Measurements from ENCODE around the gene RFX3.

Gene RFX3

DNA sequence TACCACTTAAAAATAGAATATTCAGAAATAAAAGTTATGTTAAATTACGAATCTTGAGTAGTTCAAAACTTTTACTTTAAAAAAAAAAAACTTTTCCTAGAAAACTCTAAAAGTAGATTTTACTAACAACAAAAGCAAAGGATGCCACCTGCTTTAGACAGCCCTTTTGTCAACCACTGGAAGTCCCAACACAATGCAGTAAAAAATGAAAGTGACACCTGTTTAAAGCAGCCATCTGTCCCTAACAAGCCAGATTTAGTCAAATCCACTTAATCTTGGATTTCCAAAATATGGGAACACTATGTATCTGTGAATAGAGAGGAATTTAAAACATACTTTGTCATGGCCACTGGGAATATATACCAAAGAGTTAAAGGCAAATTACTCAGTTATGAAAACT lies 3.8 kb downstream of the RFX3 start:
- H3K27me3 ChIP-seq (ENCODE audit: insufficient read depth, poor library complexity, severe bottlenecking), result no peaks in the 10 kb centered on the region
- DNase-seq (ENCODE audit: low read depth in 1 of 2, low spot score in 1 of 2), result no peak
- H3K4me3 ChIP-seq (replicated peaks; ENCODE audit: insufficient read depth, low read length), result no peak overlapping the region
- H3K27ac ChIP-seq (replicated peaks), result no peak overlapping the region
- no peak for TF ChIP-seq POLR2AphosphoS5 (IDR thresholded peaks at IDR 0.05; ENCODE audit: low read depth)
- no peak for TF ChIP-seq GABPA (IDR thresholded peaks at IDR 0.05; ENCODE audit: low read depth)
- TF ChIP-seq, protein P1, sequence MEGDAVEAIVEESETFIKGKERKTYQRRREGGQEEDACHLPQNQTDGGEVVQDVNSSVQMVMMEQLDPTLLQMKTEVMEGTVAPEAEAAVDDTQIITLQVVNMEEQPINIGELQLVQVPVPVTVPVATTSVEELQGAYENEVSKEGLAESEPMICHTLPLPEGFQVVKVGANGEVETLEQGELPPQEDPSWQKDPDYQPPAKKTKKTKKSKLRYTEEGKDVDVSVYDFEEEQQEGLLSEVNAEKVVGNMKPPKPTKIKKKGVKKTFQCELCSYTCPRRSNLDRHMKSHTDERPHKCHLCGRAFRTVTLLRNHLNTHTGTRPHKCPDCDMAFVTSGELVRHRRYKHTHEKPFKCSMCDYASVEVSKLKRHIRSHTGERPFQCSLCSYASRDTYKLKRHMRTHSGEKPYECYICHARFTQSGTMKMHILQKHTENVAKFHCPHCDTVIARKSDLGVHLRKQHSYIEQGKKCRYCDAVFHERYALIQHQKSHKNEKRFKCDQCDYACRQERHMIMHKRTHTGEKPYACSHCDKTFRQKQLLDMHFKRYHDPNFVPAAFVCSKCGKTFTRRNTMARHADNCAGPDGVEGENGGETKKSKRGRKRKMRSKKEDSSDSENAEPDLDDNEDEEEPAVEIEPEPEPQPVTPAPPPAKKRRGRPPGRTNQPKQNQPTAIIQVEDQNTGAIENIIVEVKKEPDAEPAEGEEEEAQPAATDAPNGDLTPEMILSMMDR (IDR thresholded peaks at IDR 0.05; ENCODE audit: insufficient read depth, low read length), result no peak
- TF ChIP-seq, protein P2, sequence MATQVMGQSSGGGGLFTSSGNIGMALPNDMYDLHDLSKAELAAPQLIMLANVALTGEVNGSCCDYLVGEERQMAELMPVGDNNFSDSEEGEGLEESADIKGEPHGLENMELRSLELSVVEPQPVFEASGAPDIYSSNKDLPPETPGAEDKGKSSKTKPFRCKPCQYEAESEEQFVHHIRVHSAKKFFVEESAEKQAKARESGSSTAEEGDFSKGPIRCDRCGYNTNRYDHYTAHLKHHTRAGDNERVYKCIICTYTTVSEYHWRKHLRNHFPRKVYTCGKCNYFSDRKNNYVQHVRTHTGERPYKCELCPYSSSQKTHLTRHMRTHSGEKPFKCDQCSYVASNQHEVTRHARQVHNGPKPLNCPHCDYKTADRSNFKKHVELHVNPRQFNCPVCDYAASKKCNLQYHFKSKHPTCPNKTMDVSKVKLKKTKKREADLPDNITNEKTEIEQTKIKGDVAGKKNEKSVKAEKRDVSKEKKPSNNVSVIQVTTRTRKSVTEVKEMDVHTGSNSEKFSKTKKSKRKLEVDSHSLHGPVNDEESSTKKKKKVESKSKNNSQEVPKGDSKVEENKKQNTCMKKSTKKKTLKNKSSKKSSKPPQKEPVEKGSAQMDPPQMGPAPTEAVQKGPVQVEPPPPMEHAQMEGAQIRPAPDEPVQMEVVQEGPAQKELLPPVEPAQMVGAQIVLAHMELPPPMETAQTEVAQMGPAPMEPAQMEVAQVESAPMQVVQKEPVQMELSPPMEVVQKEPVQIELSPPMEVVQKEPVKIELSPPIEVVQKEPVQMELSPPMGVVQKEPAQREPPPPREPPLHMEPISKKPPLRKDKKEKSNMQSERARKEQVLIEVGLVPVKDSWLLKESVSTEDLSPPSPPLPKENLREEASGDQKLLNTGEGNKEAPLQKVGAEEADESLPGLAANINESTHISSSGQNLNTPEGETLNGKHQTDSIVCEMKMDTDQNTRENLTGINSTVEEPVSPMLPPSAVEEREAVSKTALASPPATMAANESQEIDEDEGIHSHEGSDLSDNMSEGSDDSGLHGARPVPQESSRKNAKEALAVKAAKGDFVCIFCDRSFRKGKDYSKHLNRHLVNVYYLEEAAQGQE (IDR thresholded peaks at IDR 0.05; ENCODE audit: insufficient replicate concordance, low read depth), result no peak
- TF ChIP-seq SPI1 (IDR thresholded peaks at IDR 0.05; ENCODE audit: borderline replicate concordance, low read depth), result no peak

DNA sequence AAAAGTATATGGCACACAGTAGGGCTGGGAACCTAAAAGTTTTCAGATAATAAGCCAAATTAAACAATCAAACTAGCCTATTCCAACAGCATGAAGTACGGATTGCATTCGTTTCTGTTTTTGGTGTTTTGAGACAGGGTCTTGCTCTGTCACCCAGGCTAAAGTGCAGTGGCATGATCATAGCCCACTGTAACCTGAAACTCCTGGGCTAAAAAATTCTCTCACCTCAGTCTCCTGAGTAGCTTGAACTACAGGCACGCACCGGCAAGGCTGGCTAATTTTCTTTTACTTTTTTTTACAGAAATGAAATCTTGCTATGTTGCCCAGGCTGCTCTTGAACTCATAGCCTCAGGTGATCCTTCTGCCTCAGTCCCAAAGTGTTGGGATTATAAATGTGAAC lies 5.2 kb downstream of the RFX3 start:
- no peak overlapping the region for H3K4me3 ChIP-seq (replicated peaks; ENCODE audit: insufficient read depth, low read length)
- no peaks in the 10 kb centered on the region for H3K27me3 ChIP-seq (ENCODE audit: insufficient read depth, poor library complexity, severe bottlenecking)
- no peak for DNase-seq (ENCODE audit: low read depth in 1 of 2, low spot score in 1 of 2)
- H3K27ac ChIP-seq (replicated peaks), result no peak overlapping the region
- no peak for TF ChIP-seq POLR2AphosphoS5 (IDR thresholded peaks at IDR 0.05; ENCODE audit: low read depth)

DNA sequence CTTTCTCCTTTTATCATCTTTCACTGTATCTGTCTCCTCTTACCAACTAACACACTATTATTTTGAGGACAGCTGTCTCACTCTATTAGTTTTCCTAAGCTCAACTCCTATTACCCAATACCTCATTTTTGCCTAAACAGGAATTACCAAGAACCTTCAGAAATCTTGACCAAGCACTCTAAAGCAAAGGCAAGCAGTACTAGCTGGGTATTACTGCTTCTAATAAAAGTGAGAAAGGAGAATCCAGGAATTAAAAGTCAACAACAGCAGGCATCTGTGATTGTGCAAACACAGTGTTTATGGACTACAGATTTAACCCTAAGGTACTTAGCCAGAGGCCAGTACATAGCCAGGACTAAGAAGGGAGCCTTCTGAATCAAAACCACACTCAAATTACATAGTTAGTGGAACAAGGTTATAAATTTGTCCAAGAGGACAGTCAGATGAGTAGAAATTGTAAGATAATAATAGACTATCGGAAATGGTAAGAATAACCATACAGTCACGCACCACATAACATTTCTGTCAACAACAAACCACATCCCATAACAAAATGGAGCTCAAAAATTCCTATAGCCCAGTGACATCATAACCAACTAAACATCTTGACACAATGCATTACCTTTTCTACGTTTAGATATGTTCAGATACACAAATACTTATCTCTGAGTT lies 8.3 kb downstream of the RFX3 start:
- Histone ChIP-seq H3K27me3 (ENCODE audit: insufficient read depth, poor library complexity, severe bottlenecking) (no peaks in the 10 kb centered on the region), H3K4me3 (replicated peaks; ENCODE audit: insufficient read depth, low read length) (no peak overlapping the region), H3K27ac (replicated peaks) (no peak overlapping the region)
- TF ChIP-seq GABPA (IDR thresholded peaks at IDR 0.05; ENCODE audit: low read depth) (no peak), SPI1 (IDR thresholded peaks at IDR 0.05; ENCODE audit: borderline replicate concordance, low read depth) (no peak), POLR2AphosphoS5 (IDR thresholded peaks at IDR 0.05; ENCODE audit: low read depth) (no peak)
- TF ChIP-seq, protein P1 (IDR thresholded peaks at IDR 0.05; ENCODE audit: insufficient read depth, low read length), result no peak
- TF ChIP-seq, protein P2 (IDR thresholded peaks at IDR 0.05; ENCODE audit: insufficient replicate concordance, low read depth), result no peak
- no peak for DNase-seq (ENCODE audit: low read depth in 1 of 2, low spot score in 1 of 2)

DNA sequence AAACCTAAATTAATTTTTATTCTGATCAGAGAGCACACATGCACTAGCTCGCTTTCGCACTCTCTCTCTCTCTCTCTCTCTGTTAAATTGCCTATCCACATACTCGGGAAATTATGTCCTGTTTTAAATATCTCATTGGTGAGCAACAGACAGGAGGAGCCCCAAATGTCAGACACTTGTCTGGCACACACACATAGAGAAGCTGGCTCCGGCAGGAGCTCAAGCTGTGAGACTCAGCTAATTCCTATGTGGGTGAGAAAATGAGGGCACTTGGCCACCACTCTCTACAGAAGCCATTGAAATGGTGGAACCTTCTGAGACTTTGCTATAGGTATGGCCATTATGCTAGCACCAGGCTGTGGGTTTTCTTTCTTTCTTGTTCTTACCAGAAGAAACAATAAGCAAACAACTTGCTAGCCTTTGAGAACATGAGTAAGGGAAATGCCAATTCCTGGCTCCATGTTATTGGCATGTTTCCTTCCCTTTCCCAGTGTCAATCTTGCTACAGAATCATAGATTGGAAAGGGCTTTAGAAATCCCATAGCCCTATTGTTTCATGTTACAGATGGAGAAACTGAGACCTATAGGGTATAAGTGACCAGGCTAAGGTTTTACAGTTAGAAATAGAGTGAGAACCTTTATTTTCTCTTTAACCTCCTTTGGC lies 9.0 kb downstream of the RFX3 start:
- DNase-seq (ENCODE audit: low read depth in 1 of 2, low spot score in 1 of 2), result no peak
- Histone ChIP-seq H3K4me3 (replicated peaks; ENCODE audit: insufficient read depth, low read length) (no peak overlapping the region), H3K27me3 (ENCODE audit: insufficient read depth, poor library complexity, severe bottlenecking) (no peaks in the 10 kb centered on the region), H3K27ac (replicated peaks) (no peak overlapping the region)
- no peak for TF ChIP-seq POLR2AphosphoS5 (IDR thresholded peaks at IDR 0.05; ENCODE audit: low read depth)
- no peak for TF ChIP-seq SPI1 (IDR thresholded peaks at IDR 0.05; ENCODE audit: borderline replicate concordance, low read depth)
- TF ChIP-seq, protein P1 (IDR thresholded peaks at IDR 0.05; ENCODE audit: insufficient read depth, low read length), result no peak
- TF ChIP-seq, protein P2 (IDR thresholded peaks at IDR 0.05; ENCODE audit: insufficient replicate concordance, low read depth), result no peak
- TF ChIP-seq GABPA (IDR thresholded peaks at IDR 0.05; ENCODE audit: low read depth), result no peak

All from HL-60 (cell line).